Activated CD8-positive, alpha-beta T cell treated with anti-CD3 and anti-CD28 coated beads for 36 hours (primary cell): ENCODE results near the gene PCDHGA7. TPM values are rescaled to one million over a fixed set of nuclear protein-coding genes. Genes with fewer than 3 reads are reported as not detected.

Experiments used
- ATAC-seq: fragments of 200-7000 bp; cut with Tn5 transposase; one replicate; pipeline ENCODE4 v1.10.0; 2021; ENCODE audit warnings: mild to moderate bottlenecking, moderate library complexity
- CTCF ChIA-PET: fragments of 350-600 bp; sonication (Branson Sonifier 250); formaldehyde crosslinking; loops from one replicate; lab custom pipeline; 2021; ENCODE audit warnings: antibody characterized with exemption; lab: Charles Lee
- POLR2A ChIA-PET: fragments of 350-600 bp; sonication (Branson Sonifier 250); formaldehyde crosslinking; loops from one replicate; lab custom pipeline; 2021; ENCODE audit warnings: antibody characterized with exemption; lab: Charles Lee
- DNase-seq: peaks from one replicate; pipeline ENCODE4 v3.0.0-alpha.2; 2020
- H3K27ac Mint-ChIP-seq: one replicate; pipeline ENCODE4 v1.8.0; 2021; ENCODE audit warnings: mild to moderate bottlenecking, mixed read lengths
- H3K27me3 Mint-ChIP-seq: one replicate; pipeline ENCODE4 v1.8.0; 2021; ENCODE audit warnings: mixed read lengths
- H3K36me3 Mint-ChIP-seq: one replicate; pipeline ENCODE4 v1.8.0; 2021; ENCODE audit warnings: low read depth, mixed read lengths
- H3K4me1 Mint-ChIP-seq: one replicate; pipeline ENCODE4 v1.8.0; 2021; ENCODE audit warnings: low read depth, mixed read lengths
- H3K4me3 Mint-ChIP-seq: one replicate; pipeline ENCODE4 v1.8.0; 2021; ENCODE audit warnings: mild to moderate bottlenecking, moderate library complexity, mixed read lengths
- H3K9me3 Mint-ChIP-seq: one replicate; pipeline ENCODE4 v1.8.0; 2021; ENCODE audit warnings: mixed read lengths
- CTCF ChIP-seq: fragments of 200-600 bp; IDR thresholded peaks from one replicate; pipeline ENCODE4 v1.8.0; 2022; ENCODE audit warnings: antibody characterized with exemption, mild to moderate bottlenecking
- intact Hi-C: fragments of 100-400 bp; cut with micrococcal nuclease; formaldehyde crosslinking; loops from one replicate; pipeline ENCODE4 v1.10.0; 2022
- total RNA-seq, 2 experiments: library from RNA; stranded (reverse); gene quantifications; one replicate each; pipeline ENCODE4 v1.2.3, GENCODE V29; 2021

Gene PCDHGA7
- total RNA-seq, 2 experiments from 2014 or later = not detected

- Mint-ChIP-seq H3K27ac (no peak within 1 kb of the TSS), H3K4me3 (peak within 1 kb of the TSS; percentile 70), H3K36me3 (peaks cover 19% of the 10 kb centered on the region), H3K27me3 (peaks cover 69% of the 10 kb centered on the region), H3K4me1 (no peaks in the 10 kb centered on the region), H3K9me3 (peaks cover 35% of the 10 kb centered on the region)
- CTCF ChIA-PET = interaction anchor here (0.6 to 1.9 kb wide), 9 partner anchors 10 to 196 kb away, joined by 3 to 8 read pairs (median 4); partner anchors contain the start of genes PCDHGA10, PCDHGA3, PCDHGB1 and PCDHGB3
- peak; percentile 16 for DNase-seq
- TF ChIP-seq CTCF = peak; percentile 56
- intact Hi-C loops = no loop called here
- POLR2A ChIA-PET = no interaction called here
- ATAC-seq = no peak
These were observed 22.6 kb upstream of the PCDHGA7 start, which contains the start of gene PCDHGB2 for GRCh38 chr5:141359790-141360426. TSS of gene PCDHGB2 (plus strand) at chr5:141359994. CDS start at chr5:141360136, 142 bp downstream.

GRCh38 chr5:141360685-141361084 lies 21.9 kb upstream of the PCDHGA7 start:
- POLR2A ChIA-PET = no interaction called here
- no peaks in the 10 kb centered on the region for H3K4me1 Mint-ChIP-seq
- H3K9me3 Mint-ChIP-seq = peaks cover 39% of the 10 kb centered on the region
- peaks cover 25% of the 10 kb centered on the region for H3K36me3 Mint-ChIP-seq
- ATAC-seq (no peak), DNase-seq (no peak)
- H3K27me3 Mint-ChIP-seq = peaks cover 71% of the 10 kb centered on the region
- TF ChIP-seq CTCF = no peak
- intact Hi-C loops = no loop called here
- no peak overlapping the region for H3K27ac Mint-ChIP-seq
- peak overlapping the region; percentile 70 for H3K4me3 Mint-ChIP-seq
- CTCF ChIA-PET = interaction anchor here (0.7 to 1.9 kb wide), 5 partner anchors 9 to 52 kb away, joined by 3 to 8 read pairs (median 6); partner anchors contain the start of genes PCDHGA10, PCDHGA3, PCDHGB1 and PCDHGB3

- intact Hi-C loops = no loop called here
- CTCF ChIA-PET = no interaction called here
- H3K36me3 Mint-ChIP-seq = peaks cover 24% of the 10 kb centered on the region
- no peak for TF ChIP-seq CTCF
- no peaks in the 10 kb centered on the region for H3K4me1 Mint-ChIP-seq
- POLR2A ChIA-PET = interaction anchor here (1.3 kb wide), 1 partner anchor 29 kb away, joined by 4 read pairs; no protein-coding TSS in a partner anchor
- peaks cover 70% of the 10 kb centered on the region for H3K27me3 Mint-ChIP-seq
- peaks cover 32% of the 10 kb centered on the region for H3K9me3 Mint-ChIP-seq
- no peak overlapping the region for H3K27ac Mint-ChIP-seq
- DNase-seq (no peak), ATAC-seq (no peak)
- H3K4me3 Mint-ChIP-seq = no peak overlapping the region
These were observed 19.8 kb upstream of the PCDHGA7 start for GRCh38 chr5:141362719-141363118.

- no peak within 1 kb of the TSS for H3K4me3 Mint-ChIP-seq
- intact Hi-C loops = no loop called here
- CTCF ChIA-PET = interaction anchor here (0.8 to 2.0 kb wide), 10 partner anchors 9 to 200 kb away, joined by 3 to 8 read pairs (median 5); partner anchors contain the start of genes PCDHB7, PCDHGA1, PCDHGA10 and PCDHGA11
- H3K36me3 Mint-ChIP-seq = peaks cover 24% of the 10 kb centered on the region
- ATAC-seq = no peak
- no peak for DNase-seq
- peaks cover 70% of the 10 kb centered on the region for H3K27me3 Mint-ChIP-seq
- TF ChIP-seq CTCF = no peak
- H3K9me3 Mint-ChIP-seq = peaks cover 32% of the 10 kb centered on the region
- no peaks in the 10 kb centered on the region for H3K4me1 Mint-ChIP-seq
- POLR2A ChIA-PET = no interaction called here
- H3K27ac Mint-ChIP-seq = no peak within 1 kb of the TSS
These were observed 18.4 kb upstream of the PCDHGA7 start, which contains the start of gene PCDHGA5 for GRCh38 chr5:141363952-141364660. TSS of gene PCDHGA5 (plus strand) at chr5:141364162. CDS start at chr5:141364331, 169 bp downstream.
